GM23248 (cell line): Measurements from ENCODE around the gene TULP3.

ENCODE experiments used
- EZH2 ChIP-seq: fragments of 200-600 bp; sonication (generic); IDR thresholded peaks from 2 replicates; pipeline ENCODE4 v1.6.1; 2018; ENCODE audit warnings: antibody characterized with exemption, mild to moderate bottlenecking; ENCODE audit not compliant: insufficient read depth, poor library complexity, severe bottlenecking
- EZH2phosphoT487 ChIP-seq: fragments of 200-600 bp; sonication (generic); IDR thresholded peaks from 2 replicates; pipeline ENCODE4 v1.6.1; 2018; ENCODE audit warnings: antibody characterized with exemption, moderate library complexity, mild to moderate bottlenecking, low read depth; ENCODE audit not compliant: insufficient read depth

GRCh38 chr12:2877047-2877952, 13.4 kb upstream of the TULP3 start, which contains the start of the genes FOXM1 and RHNO1:
- TF ChIP-seq EZH2: no peak
- no peak for TF ChIP-seq EZH2phosphoT487
